ENCODE data around the gene RERG. TPM values are rescaled to one million over a fixed set of nuclear protein-coding genes. Genes with fewer than 3 reads are reported as not detected.

RERG gene
- total RNA-seq, 2 experiments from 2014 or later = not detected

DNA sequence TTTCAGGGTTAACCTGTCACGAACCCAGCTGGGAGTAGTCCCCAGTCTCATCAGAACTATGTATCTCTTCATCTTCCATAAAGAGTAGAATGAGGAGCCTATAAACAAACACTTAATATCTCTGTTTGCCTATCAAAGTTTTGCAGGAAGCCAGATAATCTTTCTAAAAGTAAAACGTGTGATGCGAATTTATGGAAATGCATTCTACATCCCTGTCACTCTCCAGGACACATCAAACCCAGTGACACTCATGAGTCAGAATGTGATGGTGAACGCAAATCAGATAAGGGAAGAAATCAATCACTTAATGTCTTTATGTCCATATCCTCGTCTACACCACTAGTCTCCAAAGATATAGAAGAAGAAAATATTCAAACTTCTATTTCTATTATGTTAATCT lies 37.4 kb downstream of the RERG start:
- intact Hi-C loops (cut with micrococcal nuclease; ENCODE audit: unreplicated experiment) = no loop called here
- H2AFZ ChIP-seq (ENCODE audit: low read length) = no peak overlapping the region
- no peaks in the 10 kb centered on the region for H4K20me1 ChIP-seq (ENCODE audit: insufficient read depth, low read length)
- ChIA-PET CTCF (ENCODE audit: unreplicated experiment) (no interaction called here), POLR2A (interaction anchor here (0.9 kb wide), 1 partner anchor 12 kb away, joined by 3 read pairs; no protein-coding TSS in a partner anchor)
- no peaks in the 10 kb centered on the region for H3K9me2 ChIP-seq (ENCODE audit: insufficient read depth, low read length)
- no peak overlapping the region for H3K4me2 ChIP-seq (ENCODE audit: low read length)
- H3K27ac ChIP-seq (ENCODE audit: low read depth, low read length, poor library complexity, severe bottlenecking) = no peak overlapping the region
- no TSS peak for BruUV-seq (replicated peaks)
- H3K4me3 ChIP-seq (ENCODE audit: low read depth, low read length, poor library complexity, severe bottlenecking) = no peak overlapping the region
- DNase-seq (ENCODE audit: low spot score) = no peak
- TF ChIP-seq, protein P1, sequence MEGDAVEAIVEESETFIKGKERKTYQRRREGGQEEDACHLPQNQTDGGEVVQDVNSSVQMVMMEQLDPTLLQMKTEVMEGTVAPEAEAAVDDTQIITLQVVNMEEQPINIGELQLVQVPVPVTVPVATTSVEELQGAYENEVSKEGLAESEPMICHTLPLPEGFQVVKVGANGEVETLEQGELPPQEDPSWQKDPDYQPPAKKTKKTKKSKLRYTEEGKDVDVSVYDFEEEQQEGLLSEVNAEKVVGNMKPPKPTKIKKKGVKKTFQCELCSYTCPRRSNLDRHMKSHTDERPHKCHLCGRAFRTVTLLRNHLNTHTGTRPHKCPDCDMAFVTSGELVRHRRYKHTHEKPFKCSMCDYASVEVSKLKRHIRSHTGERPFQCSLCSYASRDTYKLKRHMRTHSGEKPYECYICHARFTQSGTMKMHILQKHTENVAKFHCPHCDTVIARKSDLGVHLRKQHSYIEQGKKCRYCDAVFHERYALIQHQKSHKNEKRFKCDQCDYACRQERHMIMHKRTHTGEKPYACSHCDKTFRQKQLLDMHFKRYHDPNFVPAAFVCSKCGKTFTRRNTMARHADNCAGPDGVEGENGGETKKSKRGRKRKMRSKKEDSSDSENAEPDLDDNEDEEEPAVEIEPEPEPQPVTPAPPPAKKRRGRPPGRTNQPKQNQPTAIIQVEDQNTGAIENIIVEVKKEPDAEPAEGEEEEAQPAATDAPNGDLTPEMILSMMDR (conservative IDR thresholded peaks at IDR 0.05; ENCODE audit: low read length) = no peak
- TF ChIP-seq EZH2phosphoT487 (IDR thresholded peaks at IDR 0.05; ENCODE audit: borderline replicate concordance, low read depth, low read length) = no peak
- H3K9me3 ChIP-seq (ENCODE audit: low read length) = no peaks in the 10 kb centered on the region
- H3K36me3 ChIP-seq (ENCODE audit: insufficient read depth, low read length) = no peaks in the 10 kb centered on the region
- no peaks in the 10 kb centered on the region for H3K4me1 ChIP-seq (ENCODE audit: insufficient read depth, low read length, poor library complexity, severe bottlenecking)
- no peaks in the 10 kb centered on the region for H3K79me2 ChIP-seq (ENCODE audit: insufficient read depth, low read depth, low read length)

DNA sequence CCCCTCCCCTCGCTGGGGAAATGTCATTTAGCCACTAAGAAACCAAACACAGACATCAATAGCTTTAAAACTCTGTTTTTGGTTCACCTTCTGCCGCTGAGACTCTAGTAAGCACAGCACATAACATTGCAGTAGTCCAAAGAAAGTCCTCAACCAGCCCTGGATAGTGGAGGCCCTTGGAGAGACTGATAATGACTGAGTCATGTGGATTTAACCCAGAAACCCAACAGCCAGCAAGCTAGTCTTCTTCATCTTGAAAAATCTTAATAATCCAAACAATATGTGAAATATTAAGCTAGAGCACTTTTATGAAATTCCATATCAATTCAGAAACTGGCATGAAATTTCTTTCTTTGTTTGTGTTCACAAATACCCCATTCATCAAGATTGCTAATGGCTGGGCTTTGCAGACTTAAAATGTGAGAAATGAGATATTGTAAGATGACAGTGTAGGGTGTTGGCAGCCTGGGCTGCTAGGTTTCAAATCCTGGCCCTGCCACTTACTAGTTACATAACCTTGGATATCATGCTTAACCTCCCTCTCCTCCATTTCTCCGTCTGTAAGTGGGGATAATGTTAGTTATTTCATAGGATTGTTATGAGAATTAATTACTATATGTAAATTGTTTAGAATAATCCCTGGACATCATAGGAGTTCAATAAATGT lies 40.1 kb downstream of the RERG start:
- intact Hi-C loops (cut with micrococcal nuclease; ENCODE audit: unreplicated experiment) = no loop called here
- H3K36me3 ChIP-seq (ENCODE audit: insufficient read depth, low read length) = no peaks in the 10 kb centered on the region
- no peaks in the 10 kb centered on the region for H3K79me2 ChIP-seq (ENCODE audit: insufficient read depth, low read depth, low read length)
- H3K9me2 ChIP-seq (ENCODE audit: insufficient read depth, low read length) = no peaks in the 10 kb centered on the region
- no peak overlapping the region for H3K27ac ChIP-seq (ENCODE audit: low read depth, low read length, poor library complexity, severe bottlenecking)
- TF ChIP-seq, protein P1 (conservative IDR thresholded peaks at IDR 0.05; ENCODE audit: low read length) = no peak
- no peak for TF ChIP-seq EZH2phosphoT487 (IDR thresholded peaks at IDR 0.05; ENCODE audit: borderline replicate concordance, low read depth, low read length)
- POLR2A ChIA-PET = no interaction called here
- H3K9me3 ChIP-seq (ENCODE audit: low read length) = no peaks in the 10 kb centered on the region
- no peaks in the 10 kb centered on the region for H4K20me1 ChIP-seq (ENCODE audit: insufficient read depth, low read length)
- no peaks in the 10 kb centered on the region for H3K4me1 ChIP-seq (ENCODE audit: insufficient read depth, low read length, poor library complexity, severe bottlenecking)
- no peak for DNase-seq (ENCODE audit: low spot score)
- no TSS peak for BruUV-seq (replicated peaks)
- no peak overlapping the region for H3K4me3 ChIP-seq (ENCODE audit: low read depth, low read length, poor library complexity, severe bottlenecking)
- no peak overlapping the region for H3K4me2 ChIP-seq (ENCODE audit: low read length)
- CTCF ChIA-PET (ENCODE audit: unreplicated experiment) = interaction anchor here (0.6 kb wide), 1 partner anchor 31 kb away, joined by 3 read pairs; no protein-coding TSS in a partner anchor
- no peak overlapping the region for H2AFZ ChIP-seq (ENCODE audit: low read length)

DNA sequence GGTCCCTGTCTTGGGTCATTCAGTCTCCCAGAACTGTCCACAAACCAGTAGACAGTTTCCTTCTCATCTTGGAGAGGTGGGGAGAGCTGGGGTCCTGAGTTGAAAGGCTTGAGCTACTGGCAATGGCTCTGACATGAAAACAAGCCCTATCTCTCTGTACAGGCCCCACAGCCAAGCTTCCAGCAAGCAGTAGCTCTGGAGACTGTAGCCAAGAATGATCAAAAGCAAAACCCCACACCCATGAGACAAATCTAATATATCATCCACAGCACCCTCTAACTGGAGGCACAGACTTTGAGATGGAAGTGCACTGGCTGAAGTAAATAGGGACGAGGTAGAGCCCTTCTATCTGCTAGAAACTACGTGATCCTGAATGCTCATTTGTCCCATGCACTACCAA lies 40.9 kb downstream of the RERG start:
- TF ChIP-seq EZH2phosphoT487 (IDR thresholded peaks at IDR 0.05; ENCODE audit: borderline replicate concordance, low read depth, low read length) = no peak
- TF ChIP-seq, protein P1 (conservative IDR thresholded peaks at IDR 0.05; ENCODE audit: low read length) = no peak
- no peaks in the 10 kb centered on the region for H3K9me3 ChIP-seq (ENCODE audit: low read length)
- POLR2A ChIA-PET = no interaction called here
- H3K79me2 ChIP-seq (ENCODE audit: insufficient read depth, low read depth, low read length) = no peaks in the 10 kb centered on the region
- intact Hi-C loops (cut with micrococcal nuclease; ENCODE audit: unreplicated experiment) = no loop called here
- H3K9me2 ChIP-seq (ENCODE audit: insufficient read depth, low read length) = no peaks in the 10 kb centered on the region
- H3K27ac ChIP-seq (ENCODE audit: low read depth, low read length, poor library complexity, severe bottlenecking) = no peak overlapping the region
- no peaks in the 10 kb centered on the region for H3K36me3 ChIP-seq (ENCODE audit: insufficient read depth, low read length)
- no peak for DNase-seq (ENCODE audit: low spot score)
- CTCF ChIA-PET (ENCODE audit: unreplicated experiment) = interaction anchor here (0.6 kb wide), 1 partner anchor 31 kb away, joined by 3 read pairs; no protein-coding TSS in a partner anchor
- no TSS peak for BruUV-seq (replicated peaks)
- H3K4me3 ChIP-seq (ENCODE audit: low read depth, low read length, poor library complexity, severe bottlenecking) = no peak overlapping the region
- H2AFZ ChIP-seq (ENCODE audit: low read length) = no peak overlapping the region
- no peak overlapping the region for H3K4me2 ChIP-seq (ENCODE audit: low read length)
- H3K4me1 ChIP-seq (ENCODE audit: insufficient read depth, low read length, poor library complexity, severe bottlenecking) = no peaks in the 10 kb centered on the region
- no peaks in the 10 kb centered on the region for H4K20me1 ChIP-seq (ENCODE audit: insufficient read depth, low read length)

All from OCI-LY7 (cell line).